Prostate gland (tissue), 2 donors: Measurements from ENCODE around the gene NFIC.

ENCODE experiments used
- POLR2AphosphoS5 ChIP-seq: sonication (generic); formaldehyde crosslinking; IDR thresholded peaks from one replicate; pipeline ENCODE4 v1.6.1; 2017; ENCODE audit warnings: antibody characterized with exemption
- TF ChIP-seq, protein P1 (sequence below), 4 experiments: fragments of 200-600 bp in 2 of 4; fragments of 450-650 bp in 2 of 4; sonication (generic) in 2 of 4; IDR thresholded peaks; 1 replicate in 3 of 4; 2 replicates in 1 of 4; pipeline ENCODE4 v1.5.1; 2016 to 2019; ENCODE audit warnings: antibody characterized with exemption in 4 of 4, mild to moderate bottlenecking in 2 of 4, moderate library complexity in 2 of 4

- TF ChIP-seq, protein P1, sequence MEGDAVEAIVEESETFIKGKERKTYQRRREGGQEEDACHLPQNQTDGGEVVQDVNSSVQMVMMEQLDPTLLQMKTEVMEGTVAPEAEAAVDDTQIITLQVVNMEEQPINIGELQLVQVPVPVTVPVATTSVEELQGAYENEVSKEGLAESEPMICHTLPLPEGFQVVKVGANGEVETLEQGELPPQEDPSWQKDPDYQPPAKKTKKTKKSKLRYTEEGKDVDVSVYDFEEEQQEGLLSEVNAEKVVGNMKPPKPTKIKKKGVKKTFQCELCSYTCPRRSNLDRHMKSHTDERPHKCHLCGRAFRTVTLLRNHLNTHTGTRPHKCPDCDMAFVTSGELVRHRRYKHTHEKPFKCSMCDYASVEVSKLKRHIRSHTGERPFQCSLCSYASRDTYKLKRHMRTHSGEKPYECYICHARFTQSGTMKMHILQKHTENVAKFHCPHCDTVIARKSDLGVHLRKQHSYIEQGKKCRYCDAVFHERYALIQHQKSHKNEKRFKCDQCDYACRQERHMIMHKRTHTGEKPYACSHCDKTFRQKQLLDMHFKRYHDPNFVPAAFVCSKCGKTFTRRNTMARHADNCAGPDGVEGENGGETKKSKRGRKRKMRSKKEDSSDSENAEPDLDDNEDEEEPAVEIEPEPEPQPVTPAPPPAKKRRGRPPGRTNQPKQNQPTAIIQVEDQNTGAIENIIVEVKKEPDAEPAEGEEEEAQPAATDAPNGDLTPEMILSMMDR (IDR thresholded peaks at IDR 0.05): no peak
- TF ChIP-seq POLR2AphosphoS5: no peak
Observed at GRCh38 chr19:3494051-3494450, 127.7 kb downstream of the NFIC start.
